Gastroesophageal sphincter (tissue), 4 donors: ENCODE results near the gene MICALL2. TPM values are rescaled to one million over a fixed set of nuclear protein-coding genes. Genes with fewer than 3 reads are reported as not detected.

ENCODE experiments used
- ATAC-seq: fragments of 150-250 bp; one replicate; pipeline ENCODE4 v1.9.1; 2016; ENCODE audit warnings: mild to moderate bottlenecking, moderate library complexity
- H3K27ac ChIP-seq, 4 donors: fragments of 200-600 bp; sonication (generic) in 3 of 4; 1 replicate in 3 of 4; 2 replicates in 1 of 4; pipeline ENCODE4 v1.5.1; 2016 to 2019
- H3K27me3 ChIP-seq: fragments of 200-600 bp; sonication (generic); one replicate; pipeline ENCODE4 v1.5.1; 2019
- H3K36me3 ChIP-seq, 2 donors: fragments of 200-600 bp; sonication (generic); one replicate each; pipeline ENCODE4 v1.5.1; 2019; ENCODE audit warnings: control low read depth in 1 of 2
- H3K4me1 ChIP-seq, 3 donors: fragments of 200-600 bp; sonication (generic); 1 replicate in 2 of 3; 2 replicates in 1 of 3; pipeline ENCODE4 v1.5.1; 2016 to 2019; ENCODE audit warnings: control low read depth in 2 of 3
- H3K4me3 ChIP-seq, 2 donors: fragments of 200-600 bp; sonication (generic); one replicate each; pipeline ENCODE4 v1.5.1; 2019; ENCODE audit warnings: mild to moderate bottlenecking in 1 of 2, moderate library complexity in 1 of 2
- H3K9me3 ChIP-seq, 3 donors: fragments of 200-600 bp; sonication (generic); one replicate each; pipeline ENCODE4 v1.5.1; 2017 to 2019; ENCODE audit warnings: control low read depth in 2 of 3
- EP300 ChIP-seq: sonication (generic); formaldehyde crosslinking; IDR thresholded peaks from one replicate; pipeline ENCODE4 v1.6.1; 2017; ENCODE audit warnings: antibody characterized with exemption, mild to moderate bottlenecking
- POLR2A ChIP-seq, 2 donors: fragments of 450-650 bp; IDR thresholded peaks; one replicate each; pipeline ENCODE4 v1.6.1; 2017; ENCODE audit warnings: antibody characterized with exemption in 2 of 2, mild to moderate bottlenecking in 2 of 2, moderate library complexity in 1 of 2
- POLR2AphosphoS5 ChIP-seq: sonication (generic); formaldehyde crosslinking; IDR thresholded peaks from one replicate; pipeline ENCODE4 v1.6.1; 2017; ENCODE audit warnings: antibody characterized with exemption
- WGBS, 2 donors: methylation state at CpG; one replicate each; pipeline ENCODE4 v1.1.5; 2018; ENCODE audit warnings: low coverage in 1 of 2; 5-methylcytosine and 5-hydroxymethylcytosine counted together
- total RNA-seq, 4 donors: library from RNA; depleted of rRNA; stranded (reverse); fragments of >200 nt; gene quantifications; one replicate each; pipeline ENCODE4 v1.1.0, GENCODE V29; 2016
- TF ChIP-seq, protein P1 (sequence below), 4 experiments: fragments of 200-600 bp in 2 of 4; fragments of 450-650 bp in 2 of 4; sonication (generic) in 1 of 4; IDR thresholded peaks; one replicate each; pipeline ENCODE4 v1.5.1; 2017 to 2019; ENCODE audit warnings: antibody characterized with exemption in 4 of 4, mild to moderate bottlenecking in 2 of 4, moderate library complexity in 2 of 4

The MICALL2 gene
- total RNA-seq, 4 donors from 2014 or later, result 6.6 to 19.5 (median 15.0) TPM

- no peak overlapping the region for H3K4me3 ChIP-seq
- no peaks in the 10 kb centered on the region for H3K4me1 ChIP-seq
- H3K27ac ChIP-seq, result no peak overlapping the region
- TF ChIP-seq, protein P1, sequence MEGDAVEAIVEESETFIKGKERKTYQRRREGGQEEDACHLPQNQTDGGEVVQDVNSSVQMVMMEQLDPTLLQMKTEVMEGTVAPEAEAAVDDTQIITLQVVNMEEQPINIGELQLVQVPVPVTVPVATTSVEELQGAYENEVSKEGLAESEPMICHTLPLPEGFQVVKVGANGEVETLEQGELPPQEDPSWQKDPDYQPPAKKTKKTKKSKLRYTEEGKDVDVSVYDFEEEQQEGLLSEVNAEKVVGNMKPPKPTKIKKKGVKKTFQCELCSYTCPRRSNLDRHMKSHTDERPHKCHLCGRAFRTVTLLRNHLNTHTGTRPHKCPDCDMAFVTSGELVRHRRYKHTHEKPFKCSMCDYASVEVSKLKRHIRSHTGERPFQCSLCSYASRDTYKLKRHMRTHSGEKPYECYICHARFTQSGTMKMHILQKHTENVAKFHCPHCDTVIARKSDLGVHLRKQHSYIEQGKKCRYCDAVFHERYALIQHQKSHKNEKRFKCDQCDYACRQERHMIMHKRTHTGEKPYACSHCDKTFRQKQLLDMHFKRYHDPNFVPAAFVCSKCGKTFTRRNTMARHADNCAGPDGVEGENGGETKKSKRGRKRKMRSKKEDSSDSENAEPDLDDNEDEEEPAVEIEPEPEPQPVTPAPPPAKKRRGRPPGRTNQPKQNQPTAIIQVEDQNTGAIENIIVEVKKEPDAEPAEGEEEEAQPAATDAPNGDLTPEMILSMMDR (IDR thresholded peaks at IDR 0.05), result no peak
- TF ChIP-seq POLR2A (IDR thresholded peaks at IDR 0.05) (no peak), EP300 (no peak), POLR2AphosphoS5 (no peak)
- no peaks in the 10 kb centered on the region for H3K9me3 ChIP-seq
- ATAC-seq, result no peak
- H3K36me3 ChIP-seq, result no peaks in the 10 kb centered on the region
- no CpG with 5 or more reads among the region's 8 CpGs for WGBS, 2 donors
- H3K27me3 ChIP-seq, result peaks cover 87% of the 10 kb centered on the region
These were observed 37.3 kb downstream of the MICALL2 start for GRCh38 chr7:1421946-1422345.

GRCh38 chr7:1421020-1421790, 38.1 kb downstream of the MICALL2 start:
- H3K27me3 ChIP-seq, result peaks cover 80% of the 10 kb centered on the region
- H3K4me1 ChIP-seq, result no peaks in the 10 kb centered on the region
- H3K36me3 ChIP-seq, result no peaks in the 10 kb centered on the region
- WGBS, 2 donors, result 85 to 91% methylated on average over 6 to 24 of the region's 41 CpGs
- no peak overlapping the region for H3K4me3 ChIP-seq
- no peak overlapping the region for H3K27ac ChIP-seq
- H3K9me3 ChIP-seq, result no peaks in the 10 kb centered on the region
- ATAC-seq, result no peak
- TF ChIP-seq, protein P1 (IDR thresholded peaks at IDR 0.05), result no peak
- TF ChIP-seq EP300, result no peak
- TF ChIP-seq POLR2A (IDR thresholded peaks at IDR 0.05), result no peak
- no peak for TF ChIP-seq POLR2AphosphoS5

DNA sequence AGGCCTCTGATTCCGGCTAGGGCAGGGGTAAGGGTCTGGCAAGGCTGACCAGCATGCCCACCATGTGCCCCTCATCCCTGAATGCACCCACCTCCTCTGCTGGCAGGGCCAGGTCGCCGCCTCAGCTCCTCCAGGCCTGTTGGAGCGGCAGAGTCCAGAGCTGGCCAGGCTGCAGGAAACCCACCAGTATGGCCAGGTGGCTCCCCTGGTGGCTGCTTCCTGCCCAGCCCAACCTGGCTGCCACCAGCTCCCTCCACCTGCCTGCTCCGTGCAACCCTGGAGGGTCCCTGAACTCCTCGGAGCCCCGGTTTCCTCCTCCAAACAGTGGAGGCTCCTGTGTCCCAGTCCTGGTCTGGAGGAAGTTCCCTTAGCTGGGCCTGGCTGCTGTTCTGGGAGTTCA, 39.6 kb downstream of the MICALL2 start:
- no peaks in the 10 kb centered on the region for H3K9me3 ChIP-seq

GRCh38 chr7:1419310-1419634, 40.0 kb downstream of the MICALL2 start:
- H3K4me1 ChIP-seq, result no peaks in the 10 kb centered on the region
- TF ChIP-seq POLR2AphosphoS5 (no peak), POLR2A (IDR thresholded peaks at IDR 0.05) (no peak), EP300 (no peak)
- TF ChIP-seq, protein P1 (IDR thresholded peaks at IDR 0.05), result no peak
- peaks cover 79% of the 10 kb centered on the region for H3K27me3 ChIP-seq
- no peak for ATAC-seq
- no peak overlapping the region for H3K4me3 ChIP-seq
- H3K27ac ChIP-seq, result no peak overlapping the region
- no peaks in the 10 kb centered on the region for H3K9me3 ChIP-seq
- H3K36me3 ChIP-seq, result no peaks in the 10 kb centered on the region
- 85% methylated on average over 10 of the region's 11 CpGs; no CpG with 5 or more reads in 1 of the 2 donors for WGBS, 2 donors

More for the DNA sequence above, 39.6 kb downstream of the MICALL2 start:
- ATAC-seq, result no peak
- Histone ChIP-seq H3K4me1 (no peaks in the 10 kb centered on the region), H3K27ac (no peak overlapping the region), H3K4me3 (no peak overlapping the region), H3K27me3 (peaks cover 79% of the 10 kb centered on the region), H3K36me3 (no peaks in the 10 kb centered on the region)
- TF ChIP-seq EP300, result no peak
- TF ChIP-seq POLR2A (IDR thresholded peaks at IDR 0.05), result no peak
- no peak for TF ChIP-seq POLR2AphosphoS5
- TF ChIP-seq, protein P1 (IDR thresholded peaks at IDR 0.05), result no peak
- WGBS, 2 donors, result 34% methylated on average over 3 of the region's 7 CpGs; no CpG with 5 or more reads in 1 of the 2 donors
